Caki2 (cell line): Measurements from ENCODE around the gene KLHL30. TPM values are rescaled to one million over a fixed set of nuclear protein-coding genes. Genes with fewer than 3 reads are reported as not detected.
"Not testable (repeated sequence)": the region's sequence is repeated elsewhere in the genome, so short reads cannot be mapped to it uniquely, and the experiment has no call there.

Experiments
- DNase-seq: peaks from one replicate; pipeline ENCODE4 v3.0.0-alpha.2; 2015; ENCODE audit warnings: low read depth
- in situ Hi-C: cut with HindIII; loops from 2 replicates; pipeline ENCODE4 v1.10.0; 2016; ENCODE audit warnings: low sequenced_read_pairs, low pct_unique_long_range_greater_than_20kb, mixed read lengths
- total RNA-seq: library from RNA; depleted of rRNA; stranded (reverse); fragments of >200 nt; shearing (Covaris generic); gene quantifications from 2 replicates; pipeline ENCODE4 v1.2.3, GENCODE V29; 2014; ENCODE audit warnings: low replicate concordance

The KLHL30 gene
- total RNA-seq, 1 experiment from 2014 or later, result 0.91 TPM

- DNase-seq, in situ Hi-C loops: not testable (repeated sequence)
Observed at GRCh38 chr2:238115709-238116108, 22.8 kb upstream of the KLHL30 start.

- in situ Hi-C loops, result no loop called here
- DNase-seq, result no peak
Observed at GRCh38 chr2:238116298-238117198, 21.9 kb upstream of the KLHL30 start.

- DNase-seq, result no peak
- in situ Hi-C loops, result no loop called here
Observed at GRCh38 chr2:238117199-238118154, 21.0 kb upstream of the KLHL30 start.

- in situ Hi-C loops, result no loop called here
- no peak for DNase-seq
Observed at GRCh38 chr2:238119756-238120462, 18.6 kb upstream of the KLHL30 start.

GRCh38 chr2:238120463-238121298 lies 17.8 kb upstream of the KLHL30 start:
- DNase-seq, result no peak
- in situ Hi-C loops, result no loop called here

- DNase-seq, result no peak
- in situ Hi-C loops, result no loop called here
Observed at GRCh38 chr2:238121511-238122286, 16.8 kb upstream of the KLHL30 start.

- in situ Hi-C loops, result no loop called here
- no peak for DNase-seq
Observed at GRCh38 chr2:238122287-238123217, 15.9 kb upstream of the KLHL30 start.

- in situ Hi-C loops, result no loop called here
- no peak for DNase-seq
Observed at GRCh38 chr2:238123218-238123971, 15.1 kb upstream of the KLHL30 start.

GRCh38 chr2:238123991-238124470 lies 14.4 kb upstream of the KLHL30 start:
- in situ Hi-C loops, result no loop called here

GRCh38 chr2:238124488-238125126 lies 13.9 kb upstream of the KLHL30 start:
- in situ Hi-C loops, result no loop called here
- DNase-seq, result no peak

More at GRCh38 chr2:238123991-238124470, 14.4 kb upstream of the KLHL30 start:
- DNase-seq, result no peak

- no peak for DNase-seq
- in situ Hi-C loops, result no loop called here
Observed at GRCh38 chr2:238125127-238125885, 13.2 kb upstream of the KLHL30 start.

- in situ Hi-C loops, result no loop called here
- DNase-seq, result no peak
Observed at GRCh38 chr2:238126338-238126737, 12.1 kb upstream of the KLHL30 start.

GRCh38 chr2:238126775-238127164 lies 11.7 kb upstream of the KLHL30 start:
- no peak for DNase-seq
- in situ Hi-C loops, result no loop called here
